CD4-positive, CD25-positive, alpha-beta regulatory T cell (primary cell): ENCODE results near the gene FXYD7. TPM values are rescaled to one million over a fixed set of nuclear protein-coding genes. Genes with fewer than 3 reads are reported as not detected.
"Not testable (repeated sequence)": the region's sequence is repeated elsewhere in the genome, so short reads cannot be mapped to it uniquely, and the experiment has no call there.

Experiments used
- ATAC-seq, 2 donors: fragments of 150-1000 bp; cut with Tn5 transposase; one replicate each; pipeline ENCODE4 v1.10.0; 2021; ENCODE audit warnings: low read depth in 2 of 2, moderate number of reproducible peaks in 2 of 2, moderate library complexity in 1 of 2
- DNase-seq, 3 donors: peaks; one replicate each; pipeline versions ENCODE4 v3.0.0 to v3.0.0-alpha.2; 2012 to 2022; ENCODE audit warnings: mixed read lengths in 1 of 3
- H3K27ac ChIP-seq: one replicate; pipeline ENCODE4 v1.7.0; 2013; ENCODE audit warnings: mild to moderate bottlenecking, low read length; ENCODE audit not compliant: insufficient read depth, poor library complexity, severe bottlenecking
- H3K27me3 ChIP-seq: one replicate; pipeline ENCODE4 v1.7.0; 2013; ENCODE audit warnings: low read length; ENCODE audit not compliant: control insufficient read depth, insufficient read depth
- H3K36me3 ChIP-seq: one replicate; pipeline ENCODE4 v1.7.0; 2013; ENCODE audit warnings: mild to moderate bottlenecking, low read length, moderate library complexity; ENCODE audit not compliant: control insufficient read depth, insufficient read depth
- H3K4me1 ChIP-seq: 2 replicates; pipeline ENCODE4 v1.7.0; 2013; ENCODE audit warnings: mild to moderate bottlenecking, low read length; ENCODE audit not compliant: insufficient read depth, control insufficient read depth, poor library complexity, severe bottlenecking
- H3K4me3 ChIP-seq: one replicate; pipeline ENCODE4 v1.7.0; 2013; ENCODE audit warnings: low read depth, mild to moderate bottlenecking, low read length, moderate library complexity
- H3K9me3 ChIP-seq, 2 experiments: 1 replicate in 1 of 2; 2 replicates in 1 of 2; pipeline ENCODE4 v1.7.0; 2013; ENCODE audit warnings: low read length in 2 of 2, mild to moderate bottlenecking in 1 of 2, moderate library complexity in 1 of 2; ENCODE audit not compliant: control insufficient read depth in 2 of 2
- H3K27ac Mint-ChIP-seq, 3 donors: one replicate each; pipeline ENCODE4 v1.8.0; 2020 to 2022; ENCODE audit warnings: mild to moderate bottlenecking in 3 of 3, mixed read lengths in 3 of 3, moderate library complexity in 2 of 3
- H3K27me3 Mint-ChIP-seq: one replicate; pipeline ENCODE4 v1.8.0; 2022; ENCODE audit warnings: mild to moderate bottlenecking, mixed read lengths
- H3K36me3 Mint-ChIP-seq: one replicate; pipeline ENCODE4 v1.8.0; 2020; ENCODE audit warnings: mixed read lengths
- H3K4me1 Mint-ChIP-seq, 4 donors: one replicate each; pipeline ENCODE4 v1.8.0; 2020 to 2022; ENCODE audit warnings: mixed read lengths in 4 of 4, mild to moderate bottlenecking in 1 of 4
- H3K4me3 Mint-ChIP-seq, 4 donors: one replicate each; pipeline ENCODE4 v1.8.0; 2020 to 2022; ENCODE audit warnings: mild to moderate bottlenecking in 4 of 4, mixed read lengths in 4 of 4, moderate library complexity in 3 of 4
- H3K9me3 Mint-ChIP-seq, 7 donors: one replicate each; pipeline ENCODE4 v1.8.0; 2020 to 2022; ENCODE audit warnings: mixed read lengths in 7 of 7, mild to moderate bottlenecking in 3 of 7, moderate library complexity in 2 of 7
- polyA plus RNA-seq, 4 donors: library from polyadenylated mRNA; unstranded; fragments of 300-500 nt; fragmentation: Illumina TruSeq; gene quantifications; one replicate each; pipeline ENCODE4 v1.2.3, GENCODE V29; 2021
- total RNA-seq: library from RNA; stranded (reverse); gene quantifications from one replicate; pipeline ENCODE4 v1.2.3, GENCODE V29; 2022

Gene FXYD7
- total and polyA plus RNA-seq, 5 donors from 2014 or later, result 3.2 to 9.3 (median 4.9) TPM

- no peak overlapping the region for H3K4me3 ChIP-seq
- H3K9me3 ChIP-seq, result no peaks in the 10 kb centered on the region
- Mint-ChIP-seq H3K4me1 (peaks cover 0 to 20% (median 5%) of the 10 kb centered on the region in 4 donors), H3K9me3 (peaks cover 0 to 2% (median 0%) of the 10 kb centered on the region in 7 donors), H3K27me3 (peaks cover 9% of the 10 kb centered on the region), H3K4me3 (no peak overlapping the region), H3K27ac (peak overlapping the region in 1 of 3 donors; percentile 59), H3K36me3 (peaks cover 3% of the 10 kb centered on the region)
- H3K4me1 ChIP-seq, result peaks cover 9% of the 10 kb centered on the region
- no peak overlapping the region for H3K27ac ChIP-seq
- no peaks in the 10 kb centered on the region for H3K36me3 ChIP-seq
- ATAC-seq (no peak), DNase-seq (no peak)
- no peaks in the 10 kb centered on the region for H3K27me3 ChIP-seq
Observed at GRCh38 chr19:35125749-35126623, 17.1 kb upstream of the FXYD7 start.

- Mint-ChIP-seq H3K36me3 (peaks cover 3% of the 10 kb centered on the region), H3K9me3 (peaks cover 0 to 2% (median 0%) of the 10 kb centered on the region in 7 donors), H3K4me1 (peaks cover 0 to 20% (median 5%) of the 10 kb centered on the region in 4 donors), H3K27ac (no peak overlapping the region), H3K4me3 (no peak overlapping the region), H3K27me3 (peaks cover 5% of the 10 kb centered on the region)
- Histone ChIP-seq H3K9me3 (no peaks in the 10 kb centered on the region), H3K36me3 (no peaks in the 10 kb centered on the region), H3K4me1 (peaks cover 9% of the 10 kb centered on the region), H3K27me3 (no peaks in the 10 kb centered on the region), H3K4me3 (no peak overlapping the region), H3K27ac (no peak overlapping the region)
- no peak for DNase-seq
- no peak for ATAC-seq
Observed at GRCh38 chr19:35126624-35126959, 16.5 kb upstream of the FXYD7 start.

- DNase-seq (no peak), ATAC-seq (no peak)
- H3K36me3 ChIP-seq, result no peaks in the 10 kb centered on the region
- H3K27me3 ChIP-seq, result no peaks in the 10 kb centered on the region
- no peak overlapping the region for H3K27ac ChIP-seq
- H3K4me1 ChIP-seq, result peaks cover 9% of the 10 kb centered on the region
- Mint-ChIP-seq H3K27me3 (peaks cover 5% of the 10 kb centered on the region), H3K4me1 (peaks cover 0 to 20% (median 5%) of the 10 kb centered on the region in 4 donors), H3K4me3 (no peak overlapping the region), H3K27ac (peak overlapping the region in 1 of 3 donors; percentile 82), H3K36me3 (peaks cover 3% of the 10 kb centered on the region), H3K9me3 (peaks cover 0 to 6% (median 0%) of the 10 kb centered on the region in 7 donors)
- no peak overlapping the region for H3K4me3 ChIP-seq
- H3K9me3 ChIP-seq, result no peaks in the 10 kb centered on the region
Observed at GRCh38 chr19:35127871-35128270, 15.2 kb upstream of the FXYD7 start.

GRCh38 chr19:35128398-35129057, 14.5 kb upstream of the FXYD7 start:
- no peak for ATAC-seq

GRCh38 chr19:35129724-35130274, 13.3 kb upstream of the FXYD7 start:
- H3K27ac ChIP-seq, H3K27ac Mint-ChIP-seq, H3K4me3 Mint-ChIP-seq, H3K4me1 Mint-ChIP-seq, ATAC-seq, H3K36me3 ChIP-seq, DNase-seq, H3K9me3 ChIP-seq, H3K4me3 ChIP-seq, H3K36me3 Mint-ChIP-seq, H3K4me1 ChIP-seq, H3K27me3 ChIP-seq, H3K27me3 Mint-ChIP-seq: not testable (repeated sequence)
- peaks cover 0 to 11% (median 1%) of the 10 kb centered on the region in 7 donors for H3K9me3 Mint-ChIP-seq

More at GRCh38 chr19:35128398-35129057, 14.5 kb upstream of the FXYD7 start:
- DNase-seq, result no peak
- Histone ChIP-seq H3K4me1 (peaks cover 9% of the 10 kb centered on the region), H3K27me3 (no peaks in the 10 kb centered on the region), H3K27ac (no peak overlapping the region), H3K4me3 (no peak overlapping the region), H3K36me3 (no peaks in the 10 kb centered on the region), H3K9me3 (no peaks in the 10 kb centered on the region)
- Mint-ChIP-seq H3K4me1 (peaks cover 0 to 20% (median 6%) of the 10 kb centered on the region in 4 donors), H3K9me3 (peaks cover 0 to 11% (median 0%) of the 10 kb centered on the region in 7 donors), H3K36me3 (peaks cover 3% of the 10 kb centered on the region), H3K4me3 (no peak overlapping the region), H3K27ac (peak overlapping the region in 2 of 3 donors; percentile 15 to 82), H3K27me3 (peaks cover 5% of the 10 kb centered on the region)

- Mint-ChIP-seq H3K9me3 (peaks cover 0 to 11% (median 1%) of the 10 kb centered on the region in 7 donors), H3K27ac (no peak overlapping the region), H3K4me1 (peaks cover 0 to 8% (median 4%) of the 10 kb centered on the region in 4 donors), H3K36me3 (no peaks in the 10 kb centered on the region), H3K4me3 (no peak overlapping the region), H3K27me3 (peaks cover 5% of the 10 kb centered on the region)
- Histone ChIP-seq H3K4me1 (no peaks in the 10 kb centered on the region), H3K27me3 (no peaks in the 10 kb centered on the region), H3K9me3 (no peaks in the 10 kb centered on the region), H3K27ac (no peak overlapping the region), H3K4me3 (no peak overlapping the region), H3K36me3 (no peaks in the 10 kb centered on the region)
- no peak for ATAC-seq
- no peak for DNase-seq
Observed at GRCh38 chr19:35130761-35131720, 12.0 kb upstream of the FXYD7 start.

- Histone ChIP-seq H3K27ac (no peak overlapping the region), H3K9me3 (no peaks in the 10 kb centered on the region), H3K27me3 (no peaks in the 10 kb centered on the region), H3K4me1 (no peaks in the 10 kb centered on the region), H3K4me3 (no peak overlapping the region), H3K36me3 (no peaks in the 10 kb centered on the region)
- ATAC-seq, result no peak
- H3K4me3 Mint-ChIP-seq, result no peak overlapping the region
- no peak for DNase-seq
- peaks cover 0 to 11% (median 1%) of the 10 kb centered on the region in 7 donors for H3K9me3 Mint-ChIP-seq
- H3K27ac Mint-ChIP-seq, result no peak overlapping the region
- no peaks in the 10 kb centered on the region for H3K36me3 Mint-ChIP-seq
- H3K27me3 Mint-ChIP-seq, result peaks cover 5% of the 10 kb centered on the region
- H3K4me1 Mint-ChIP-seq, result peaks cover 0 to 8% (median 4%) of the 10 kb centered on the region in 4 donors
Observed at GRCh38 chr19:35132254-35132653, 10.8 kb upstream of the FXYD7 start.
